HEK293 (cell line): ENCODE measurements around the gene CDK14.

Experiments used
- CTCF ChIA-PET: fragments of 350-600 bp; formaldehyde crosslinking; extraction: SDS; loops from one replicate; lab custom pipeline; 2021; ENCODE audit warnings: antibody characterized with exemption; lab: Yijun Ruan, JAX
- POLR2A ChIA-PET: fragments of 300-600 bp; formaldehyde crosslinking; extraction: SDS; loops from one replicate; lab custom pipeline; 2020; ENCODE audit warnings: antibody characterized with exemption, inconsistent platforms; lab: Yijun Ruan, JAX
- H3K27ac ChIP-seq: fragments of 200-500 bp; sonication (Bioruptor generic); 2 replicates; pipeline ENCODE4 v1.5.1; 2014; ENCODE audit warnings: low read depth, low read length, control low read depth, inconsistent platforms; ENCODE audit errors: extremely low read depth
- H3K36me3 ChIP-seq, 2 experiments: fragments of 200-500 bp in 1 of 2; sonication (Bioruptor generic) in 1 of 2; 1 replicate in 1 of 2; 2 replicates in 1 of 2; pipeline ENCODE4 v1.5.1; 2014 to 2017; ENCODE audit warnings: inconsistent platforms in 2 of 2, low read length in 2 of 2; ENCODE audit not compliant: control insufficient read depth in 2 of 2, insufficient read depth in 1 of 2
- H3K4me1 ChIP-seq: fragments of 200-500 bp; sonication (Bioruptor generic); 2 replicates; pipeline ENCODE4 v1.5.1; 2014; ENCODE audit warnings: mild to moderate bottlenecking, low read length, inconsistent platforms; ENCODE audit not compliant: control insufficient read depth, insufficient read depth
- H3K4me3 ChIP-seq: 2 replicates; pipeline ENCODE4 v1.5.1; 2011; ENCODE audit warnings: low read depth, mild to moderate bottlenecking, control low read depth, low read length, moderate library complexity
- H3K9me3 ChIP-seq: fragments of 200-500 bp; sonication (Bioruptor generic); 2 replicates; pipeline ENCODE4 v1.5.1; 2014; ENCODE audit warnings: low read depth, low read length, inconsistent platforms; ENCODE audit not compliant: control insufficient read depth, insufficient read depth
- BCL11B ChIP-seq: fragments of 450-650 bp; formaldehyde crosslinking; IDR thresholded peaks from 2 replicates; pipeline ENCODE4 v1.5.1; 2016; ENCODE audit warnings: low read depth, missing biosample characterization, missing genetic modification characterization
- GLI2 ChIP-seq: fragments of 450-650 bp; formaldehyde crosslinking; IDR thresholded peaks from 2 replicates; pipeline ENCODE4; 2017; ENCODE audit warnings: missing biosample characterization, missing genetic modification characterization, low read depth, borderline replicate concordance
- GLI4 ChIP-seq: fragments of 450-650 bp; formaldehyde crosslinking; IDR thresholded peaks from 2 replicates; pipeline ENCODE4 v1.5.1; 2016; ENCODE audit warnings: missing biosample characterization, missing genetic modification characterization
- KLF7 ChIP-seq: fragments of 450-650 bp; formaldehyde crosslinking; IDR thresholded peaks from 2 replicates; pipeline ENCODE4 v1.5.1; 2016; ENCODE audit warnings: missing biosample characterization, missing genetic modification characterization, borderline replicate concordance
- KLF8 ChIP-seq: fragments of 450-650 bp; formaldehyde crosslinking; IDR thresholded peaks from 2 replicates; pipeline ENCODE4 v1.5.1; 2016; ENCODE audit warnings: missing biosample characterization, missing genetic modification characterization
- OSR2 ChIP-seq: fragments of 450-650 bp; formaldehyde crosslinking; IDR thresholded peaks from 2 replicates; pipeline ENCODE4 v1.5.1; 2016; ENCODE audit warnings: missing biosample characterization, missing genetic modification characterization
- RBAK ChIP-seq: fragments of 450-650 bp; formaldehyde crosslinking; IDR thresholded peaks from 2 replicates; pipeline ENCODE4 v1.5.1; 2016; ENCODE audit warnings: missing biosample characterization, missing genetic modification characterization
- SCRT1 ChIP-seq: fragments of 450-650 bp; formaldehyde crosslinking; IDR thresholded peaks from 2 replicates; pipeline ENCODE4 v1.5.1; 2016; ENCODE audit warnings: missing biosample characterization, missing genetic modification characterization, borderline replicate concordance
- SCRT2 ChIP-seq: fragments of 450-650 bp; formaldehyde crosslinking; IDR thresholded peaks from 2 replicates; pipeline ENCODE4 v1.5.1; 2016; ENCODE audit warnings: missing biosample characterization, missing genetic modification characterization
- ZEB2 ChIP-seq: fragments of 450-650 bp; formaldehyde crosslinking; IDR thresholded peaks from 2 replicates; pipeline ENCODE4 v1.5.1; 2016; ENCODE audit warnings: missing biosample characterization, missing genetic modification characterization
- ZFHX2 ChIP-seq: fragments of 450-650 bp; formaldehyde crosslinking; conservative IDR thresholded peaks from 2 replicates; pipeline ENCODE4 v1.5.1; 2016; ENCODE audit warnings: missing biosample characterization, missing genetic modification characterization
- ZNF140 ChIP-seq: fragments of 450-650 bp; formaldehyde crosslinking; IDR thresholded peaks from 2 replicates; pipeline ENCODE4 v1.5.1; 2016; ENCODE audit warnings: missing biosample characterization, missing genetic modification characterization
- ZNF169 ChIP-seq: fragments of 450-650 bp; formaldehyde crosslinking; IDR thresholded peaks from 2 replicates; pipeline ENCODE4 v1.5.1; 2016; ENCODE audit warnings: missing biosample characterization, missing genetic modification characterization
- ZNF19 ChIP-seq: fragments of 450-650 bp; formaldehyde crosslinking; IDR thresholded peaks from 2 replicates; pipeline ENCODE4; 2016; ENCODE audit warnings: missing biosample characterization, missing genetic modification characterization, low read depth
- ZNF214 ChIP-seq: fragments of 450-650 bp; formaldehyde crosslinking; IDR thresholded peaks from 2 replicates; pipeline ENCODE4 v1.5.1; 2017; ENCODE audit warnings: missing biosample characterization, mild to moderate bottlenecking, missing genetic modification characterization, borderline replicate concordance
- ZNF239 ChIP-seq: fragments of 450-650 bp; formaldehyde crosslinking; IDR thresholded peaks from 2 replicates; pipeline ENCODE4 v1.5.1; 2016; ENCODE audit warnings: missing biosample characterization, missing genetic modification characterization
- ZNF24 ChIP-seq: fragments of 450-650 bp; formaldehyde crosslinking; IDR thresholded peaks from 2 replicates; pipeline ENCODE4 v1.5.1; 2016; ENCODE audit warnings: missing biosample characterization, missing genetic modification characterization
- ZNF350 ChIP-seq: fragments of 450-650 bp; formaldehyde crosslinking; IDR thresholded peaks from 2 replicates; pipeline ENCODE4 v1.5.0; 2017; ENCODE audit warnings: missing biosample characterization, mild to moderate bottlenecking, missing genetic modification characterization
- ZNF354C ChIP-seq: fragments of 450-650 bp; formaldehyde crosslinking; IDR thresholded peaks from 2 replicates; pipeline ENCODE4 v1.5.1; 2016; ENCODE audit warnings: missing biosample characterization, missing genetic modification characterization, low read depth, borderline replicate concordance
- ZNF366 ChIP-seq: fragments of 450-650 bp; formaldehyde crosslinking; conservative IDR thresholded peaks from 2 replicates; pipeline ENCODE4 v1.5.1; 2016; ENCODE audit warnings: missing biosample characterization, missing genetic modification characterization
- ZNF488 ChIP-seq: fragments of 450-650 bp; formaldehyde crosslinking; IDR thresholded peaks from 2 replicates; pipeline ENCODE4 v1.5.1; 2016; ENCODE audit warnings: missing biosample characterization, missing genetic modification characterization
- ZNF501 ChIP-seq: fragments of 450-650 bp; formaldehyde crosslinking; IDR thresholded peaks from 2 replicates; pipeline ENCODE4 v1.5.1; 2016; ENCODE audit warnings: missing biosample characterization, missing genetic modification characterization
- ZNF514 ChIP-seq: fragments of 450-650 bp; formaldehyde crosslinking; IDR thresholded peaks from 2 replicates; pipeline ENCODE4 v1.5.1; 2016; ENCODE audit warnings: missing biosample characterization, missing genetic modification characterization
- ZNF548 ChIP-seq: fragments of 450-650 bp; formaldehyde crosslinking; IDR thresholded peaks from 2 replicates; pipeline ENCODE4 v1.5.1; 2016; ENCODE audit warnings: missing biosample characterization, missing genetic modification characterization
- ZNF585B ChIP-seq: fragments of 450-650 bp; formaldehyde crosslinking; IDR thresholded peaks from 2 replicates; pipeline ENCODE4 v1.5.1; 2016; ENCODE audit warnings: missing biosample characterization, missing genetic modification characterization
- ZNF596 ChIP-seq: fragments of 450-650 bp; IDR thresholded peaks from 2 replicates; pipeline ENCODE4 v1.5.0; 2018; ENCODE audit warnings: missing biosample characterization, mild to moderate bottlenecking, missing genetic modification characterization, moderate library complexity
- ZNF629 ChIP-seq: fragments of 450-650 bp; formaldehyde crosslinking; IDR thresholded peaks from 2 replicates; pipeline ENCODE4 v1.5.1; 2017; ENCODE audit warnings: missing biosample characterization, missing genetic modification characterization
- ZSCAN4 ChIP-seq: fragments of 450-650 bp; formaldehyde crosslinking; IDR thresholded peaks from 2 replicates; pipeline ENCODE4 v1.5.1; 2017; ENCODE audit warnings: missing biosample characterization, missing genetic modification characterization
- ZXDB ChIP-seq: fragments of 450-650 bp; formaldehyde crosslinking; IDR thresholded peaks from 2 replicates; pipeline ENCODE4 v1.5.1; 2016; ENCODE audit warnings: missing biosample characterization, missing genetic modification characterization
- TF ChIP-seq, protein P1 (sequence below): fragments of 450-650 bp; formaldehyde crosslinking; IDR thresholded peaks from 2 replicates; pipeline ENCODE4 v1.5.1; 2016; ENCODE audit warnings: missing biosample characterization, missing genetic modification characterization
- TF ChIP-seq, protein P2 (sequence below): fragments of 450-650 bp; formaldehyde crosslinking; IDR thresholded peaks from 2 replicates; pipeline ENCODE4 v1.5.1; 2017; ENCODE audit warnings: missing biosample characterization, missing genetic modification characterization

CDK14 gene

DNA sequence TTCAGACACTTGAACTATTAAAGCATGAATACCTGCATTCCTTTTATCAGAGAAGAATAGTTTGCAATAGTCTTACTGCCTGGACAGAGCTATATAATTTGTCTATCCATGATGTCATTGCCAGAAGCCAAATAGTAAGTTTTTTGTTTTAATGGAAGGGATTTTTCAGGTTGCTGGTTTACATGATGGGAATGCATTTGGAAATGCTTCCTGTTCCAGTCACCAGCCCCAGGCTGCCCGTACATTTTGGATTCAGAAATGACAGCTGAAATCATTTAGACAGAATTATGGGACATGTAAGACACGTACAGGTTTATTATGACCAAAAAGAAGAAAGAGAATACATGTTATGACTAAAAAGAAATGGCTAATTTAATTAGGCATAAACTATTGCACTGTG is 293.1 kb downstream of the CDK14 start:
- no peaks in the 10 kb centered on the region for H3K36me3 ChIP-seq
- no peak overlapping the region for H3K27ac ChIP-seq
- TF ChIP-seq OSR2 (tag by site-specific recombination) (no peak), ZEB2 (tag by site-specific recombination) (no peak), ZNF214 (tag by site-specific recombination) (no peak), ZSCAN4 (tag by site-specific recombination) (no peak), SCRT2 (tag by site-specific recombination) (no peak), ZNF350 (no peak), ZNF19 (tag by site-specific recombination) (no peak), ZNF629 (tag by site-specific recombination) (no peak), GLI4 (tag by site-specific recombination) (no peak), ZXDB (no peak), ZNF239 (tag by site-specific recombination) (no peak), ZNF24 (tag by site-specific recombination) (no peak)
- TF ChIP-seq, all 188 proteins: peak for 0
- Histone ChIP-seq H3K9me3 (no peaks in the 10 kb centered on the region), H3K4me1 (no peaks in the 10 kb centered on the region), H3K4me3 (no peak overlapping the region)
- ChIA-PET POLR2A (no interaction called here), CTCF (no interaction called here)

GRCh38 chr7:90889644-90890043 is 293.5 kb downstream of the CDK14 start:
- CTCF ChIA-PET = no interaction called here
- POLR2A ChIA-PET = no interaction called here
- Histone ChIP-seq H3K27ac (no peak overlapping the region), H3K4me3 (no peak overlapping the region), H3K4me1 (no peaks in the 10 kb centered on the region), H3K9me3 (no peaks in the 10 kb centered on the region), H3K36me3 (no peaks in the 10 kb centered on the region)
- TF ChIP-seq ZNF140 (no peak), SCRT1 (no peak), ZNF501 (tag by site-specific recombination) (no peak)

DNA sequence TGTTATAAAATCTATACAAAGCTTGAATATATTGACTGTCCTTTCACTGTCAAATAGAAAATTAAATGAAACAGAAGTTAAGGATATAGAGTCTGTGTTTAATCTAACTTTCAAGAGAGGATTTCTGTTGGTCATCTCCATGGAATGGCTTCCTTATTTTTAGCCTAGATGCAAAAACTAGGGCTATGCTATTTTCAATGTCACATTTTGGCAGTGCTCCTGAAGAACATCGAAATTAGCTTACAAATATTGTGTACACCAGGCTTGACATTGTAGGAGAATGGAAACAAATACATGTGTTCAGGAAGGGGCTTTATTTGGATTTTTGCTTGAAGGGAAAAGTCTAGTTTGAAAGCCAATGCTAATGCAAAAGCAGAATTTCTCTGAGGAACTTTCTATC is 295.4 kb downstream of the CDK14 start:
- POLR2A ChIA-PET = no interaction called here
- H3K9me3 ChIP-seq = no peaks in the 10 kb centered on the region
- TF ChIP-seq ZNF169 (tag by site-specific recombination) (no peak), ZFHX2 (tag by site-specific recombination) (no peak), ZNF354C (no peak), BCL11B (tag by site-specific recombination) (no peak), ZNF488 (tag by site-specific recombination) (no peak), GLI2 (tag by site-specific recombination) (no peak), ZNF585B (tag by site-specific recombination) (no peak), ZNF596 (tag by site-specific recombination) (no peak), KLF7 (tag by site-specific recombination) (no peak), KLF8 (tag by site-specific recombination) (no peak), ZNF514 (tag by site-specific recombination) (no peak), RBAK (tag by site-specific recombination) (no peak), ZNF366 (tag by site-specific recombination) (no peak), ZNF548 (tag by site-specific recombination) (no peak)
- TF ChIP-seq, protein P1, sequence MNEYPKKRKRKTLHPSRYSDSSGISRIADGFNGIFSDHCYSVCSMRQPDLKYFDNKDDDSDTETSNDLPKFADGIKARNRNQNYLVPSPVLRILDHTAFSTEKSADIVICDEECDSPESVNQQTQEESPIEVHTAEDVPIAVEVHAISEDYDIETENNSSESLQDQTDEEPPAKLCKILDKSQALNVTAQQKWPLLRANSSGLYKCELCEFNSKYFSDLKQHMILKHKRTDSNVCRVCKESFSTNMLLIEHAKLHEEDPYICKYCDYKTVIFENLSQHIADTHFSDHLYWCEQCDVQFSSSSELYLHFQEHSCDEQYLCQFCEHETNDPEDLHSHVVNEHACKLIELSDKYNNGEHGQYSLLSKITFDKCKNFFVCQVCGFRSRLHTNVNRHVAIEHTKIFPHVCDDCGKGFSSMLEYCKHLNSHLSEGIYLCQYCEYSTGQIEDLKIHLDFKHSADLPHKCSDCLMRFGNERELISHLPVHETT (tag by site-specific recombination) = no peak
- TF ChIP-seq, protein P2, sequence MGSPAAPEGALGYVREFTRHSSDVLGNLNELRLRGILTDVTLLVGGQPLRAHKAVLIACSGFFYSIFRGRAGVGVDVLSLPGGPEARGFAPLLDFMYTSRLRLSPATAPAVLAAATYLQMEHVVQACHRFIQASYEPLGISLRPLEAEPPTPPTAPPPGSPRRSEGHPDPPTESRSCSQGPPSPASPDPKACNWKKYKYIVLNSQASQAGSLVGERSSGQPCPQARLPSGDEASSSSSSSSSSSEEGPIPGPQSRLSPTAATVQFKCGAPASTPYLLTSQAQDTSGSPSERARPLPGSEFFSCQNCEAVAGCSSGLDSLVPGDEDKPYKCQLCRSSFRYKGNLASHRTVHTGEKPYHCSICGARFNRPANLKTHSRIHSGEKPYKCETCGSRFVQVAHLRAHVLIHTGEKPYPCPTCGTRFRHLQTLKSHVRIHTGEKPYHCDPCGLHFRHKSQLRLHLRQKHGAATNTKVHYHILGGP (tag by site-specific recombination) = no peak
- TF ChIP-seq, all 188 proteins: peak for 0
- no peaks in the 10 kb centered on the region for H3K4me1 ChIP-seq
- no peak overlapping the region for H3K27ac ChIP-seq
- CTCF ChIA-PET = interaction anchor here (0.7 kb wide), 2 partner anchors 308 to 936 kb away, joined by 3 read pairs; no protein-coding TSS in a partner anchor
- no peak overlapping the region for H3K4me3 ChIP-seq
- no peaks in the 10 kb centered on the region for H3K36me3 ChIP-seq
